SK-N-DZ (cell line): ENCODE measurements around the gene OR2T34.
"Not testable (repeated sequence)": the region's sequence is repeated elsewhere in the genome, so short reads cannot be mapped to it uniquely, and the experiment has no call there.

Experiments used
- DNase-seq: peaks from one replicate; pipeline ENCODE4 v3.0.0-alpha.2; 2015; ENCODE audit warnings: low spot score
- small RNA-seq, 2 experiments: library from RNA; depleted of rRNA; stranded (forward); fragments of <200 nt; gene quantifications; one replicate each; pipeline ENCODE3, GENCODE V24; 2014

The OR2T34 gene

DNA sequence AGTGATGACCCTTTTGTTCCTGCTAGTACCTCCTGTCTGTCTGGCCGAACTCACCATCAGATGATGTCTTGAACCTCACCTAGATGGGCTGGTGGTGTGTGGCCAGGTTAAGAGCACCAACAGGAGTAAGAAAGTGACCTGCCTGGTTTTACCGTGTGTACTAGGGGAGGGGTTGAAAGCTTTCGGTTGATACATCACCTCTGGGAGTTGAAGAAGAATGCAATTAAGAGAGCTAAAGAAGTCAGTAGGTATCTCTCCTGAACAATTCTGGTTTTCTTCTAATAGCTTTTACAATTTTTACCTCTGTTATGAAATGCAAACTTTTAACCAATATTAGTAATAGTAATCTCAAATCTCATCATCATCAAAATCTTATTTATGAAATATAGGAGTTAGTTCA, 11.9 kb downstream of the OR2T34 start, which contains the start of gene OR2T29:
TSS of gene OR2T29 (minus strand) at position 101 of the 400 bp plus-strand sequence. CDS start 3,281 bp downstream, outside the sequence.
- DNase-seq: not testable (repeated sequence)

DNA sequence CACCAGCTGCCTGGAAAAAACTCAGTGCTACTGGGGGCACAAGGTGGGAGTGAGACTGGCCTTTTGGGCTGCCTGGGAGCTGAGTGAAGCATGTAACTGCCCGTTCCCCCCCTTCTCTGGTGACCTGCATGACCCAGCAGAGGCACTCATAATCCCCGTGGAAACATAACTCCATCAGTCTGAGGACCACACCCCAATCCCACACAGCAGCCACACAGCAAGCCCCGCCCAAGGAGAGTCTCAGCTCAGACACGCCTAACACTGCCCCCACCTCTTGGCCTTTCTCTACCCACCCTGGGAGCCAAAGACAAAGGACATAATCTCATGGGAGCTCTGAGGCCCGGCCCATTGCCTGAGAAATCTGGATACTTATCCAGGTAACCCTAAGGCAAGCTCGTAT, 23.5 kb downstream of the OR2T34 start:
- not testable (repeated sequence) for DNase-seq

- DNase-seq: not testable (repeated sequence)
Measured at GRCh38 chr1:248547383-248547782, 27.2 kb downstream of the OR2T34 start.

DNA sequence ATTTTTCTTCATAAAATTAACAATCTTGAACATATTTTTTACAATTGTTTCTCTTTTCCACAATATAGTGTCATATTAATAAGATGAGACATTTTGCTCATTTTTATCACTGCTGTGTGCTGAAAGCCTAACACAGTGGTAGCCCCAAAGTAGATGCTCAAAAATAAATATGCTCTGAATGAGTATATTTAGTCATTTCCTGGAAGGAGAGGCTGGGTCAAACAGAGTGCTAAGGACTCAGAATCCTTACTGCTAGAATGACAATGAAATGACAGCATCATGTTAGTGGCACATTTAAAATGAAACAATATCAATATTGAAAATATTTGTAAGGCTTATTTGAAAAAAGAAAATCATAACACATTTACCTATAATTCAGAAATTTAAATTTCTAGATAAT, 37.1 kb downstream of the OR2T34 start:
- DNase-seq: not testable (repeated sequence)

Small RNA genes lying within 50 kb of the gene (small RNA-seq; reads per million reads assigned to genes)
- gene RF00019: 0 reads per million in 2 experiments
